Stimulated activated effector memory CD8-positive, alpha-beta T cell treated with anti-CD3 and anti-CD28 coated beads, Interleukin-12 subunit alpha, Interleukin-12 subunit beta, amount 100 ng/mL, for 72 hours (primary cell): ENCODE data around the gene TMEM178B.
"Not testable (repeated sequence)": the region's sequence is repeated elsewhere in the genome, so short reads cannot be mapped to it uniquely, and the experiment has no call there.

Experiments
- ATAC-seq: fragments of 150-1000 bp; cut with Tn5 transposase; 2 replicates; pipeline ENCODE4 v1.10.0; 2021
- DNase-seq, 2 donors: peaks; one replicate each; pipeline ENCODE4 v3.0.0; 2021 to 2022; ENCODE audit warnings: low spot score in 2 of 2
- H3K27ac Mint-ChIP-seq: one replicate; pipeline ENCODE4 v1.8.0; 2022; ENCODE audit warnings: mild to moderate bottlenecking, mixed read lengths
- H3K36me3 Mint-ChIP-seq: one replicate; pipeline ENCODE4 v1.8.0; 2022; ENCODE audit warnings: mild to moderate bottlenecking, mixed read lengths
- H3K4me1 Mint-ChIP-seq: one replicate; pipeline ENCODE4 v1.8.0; 2022; ENCODE audit warnings: mixed read lengths
- H3K4me3 Mint-ChIP-seq: one replicate; pipeline ENCODE4 v1.8.0; 2022; ENCODE audit warnings: mild to moderate bottlenecking, mixed read lengths
- H3K9me3 Mint-ChIP-seq: one replicate; pipeline ENCODE4 v1.8.0; 2022; ENCODE audit warnings: mixed read lengths

TMEM178B gene

GRCh38 chr7:141147482-141147881, 73.6 kb downstream of the TMEM178B start:
- H3K4me1 Mint-ChIP-seq: no peaks in the 10 kb centered on the region
- no peaks in the 10 kb centered on the region for H3K9me3 Mint-ChIP-seq
- H3K27ac Mint-ChIP-seq: no peak overlapping the region
- H3K36me3 Mint-ChIP-seq: no peaks in the 10 kb centered on the region
- no peak overlapping the region for H3K4me3 Mint-ChIP-seq
- DNase-seq (no peak), ATAC-seq (no peak)

- H3K27ac Mint-ChIP-seq: no peak overlapping the region
- H3K9me3 Mint-ChIP-seq: no peaks in the 10 kb centered on the region
- ATAC-seq: no peak
- no peaks in the 10 kb centered on the region for H3K36me3 Mint-ChIP-seq
- H3K4me3 Mint-ChIP-seq: no peak overlapping the region
- H3K4me1 Mint-ChIP-seq: no peaks in the 10 kb centered on the region
- no peak for DNase-seq
Observed at GRCh38 chr7:141150465-141150864, 76.6 kb downstream of the TMEM178B start.

DNA sequence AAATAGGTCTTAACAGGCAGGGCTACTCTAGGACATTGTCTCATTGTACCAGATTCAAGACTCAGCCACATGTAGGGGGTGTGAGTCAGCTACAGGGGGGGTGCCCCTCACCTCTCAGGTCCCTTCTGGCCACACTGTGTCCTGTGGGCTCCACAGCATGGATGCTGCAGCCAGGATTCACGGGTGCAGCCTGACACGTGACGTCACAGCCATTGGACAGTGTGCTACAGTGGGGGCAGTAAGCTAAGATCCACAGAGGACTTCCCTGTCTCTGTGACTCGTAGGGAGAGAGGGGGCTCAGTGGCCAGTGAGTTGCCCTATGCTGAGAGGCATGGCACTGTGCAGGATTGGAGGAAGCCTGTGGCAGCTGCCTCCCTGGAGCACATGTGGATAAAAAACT, 77.9 kb downstream of the TMEM178B start:
- Mint-ChIP-seq H3K4me3 (no peak overlapping the region), H3K9me3 (no peaks in the 10 kb centered on the region), H3K4me1 (no peaks in the 10 kb centered on the region), H3K36me3 (no peaks in the 10 kb centered on the region), H3K27ac (no peak overlapping the region)
- ATAC-seq (peak; percentile 14), DNase-seq (no peak)

DNA sequence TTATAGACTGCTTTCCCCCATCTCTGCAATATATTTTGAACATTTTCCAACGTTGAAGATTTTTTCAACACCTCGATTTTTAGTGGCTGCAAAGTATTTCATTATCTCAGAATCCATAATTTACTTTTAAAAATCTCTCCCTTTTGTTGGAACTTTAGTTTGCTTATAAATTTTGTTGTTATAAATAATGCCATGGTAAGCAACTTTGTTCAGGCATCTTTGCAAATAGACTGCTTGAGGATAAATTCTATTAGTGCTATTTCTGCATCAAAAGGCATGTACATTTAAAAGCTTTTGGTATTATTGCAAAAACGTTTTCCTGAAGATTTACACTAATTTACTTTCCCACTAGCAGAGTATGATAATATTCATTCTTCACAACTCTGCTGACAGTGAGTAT, 79.4 kb downstream of the TMEM178B start:
- H3K27ac Mint-ChIP-seq: no peak overlapping the region

DNA sequence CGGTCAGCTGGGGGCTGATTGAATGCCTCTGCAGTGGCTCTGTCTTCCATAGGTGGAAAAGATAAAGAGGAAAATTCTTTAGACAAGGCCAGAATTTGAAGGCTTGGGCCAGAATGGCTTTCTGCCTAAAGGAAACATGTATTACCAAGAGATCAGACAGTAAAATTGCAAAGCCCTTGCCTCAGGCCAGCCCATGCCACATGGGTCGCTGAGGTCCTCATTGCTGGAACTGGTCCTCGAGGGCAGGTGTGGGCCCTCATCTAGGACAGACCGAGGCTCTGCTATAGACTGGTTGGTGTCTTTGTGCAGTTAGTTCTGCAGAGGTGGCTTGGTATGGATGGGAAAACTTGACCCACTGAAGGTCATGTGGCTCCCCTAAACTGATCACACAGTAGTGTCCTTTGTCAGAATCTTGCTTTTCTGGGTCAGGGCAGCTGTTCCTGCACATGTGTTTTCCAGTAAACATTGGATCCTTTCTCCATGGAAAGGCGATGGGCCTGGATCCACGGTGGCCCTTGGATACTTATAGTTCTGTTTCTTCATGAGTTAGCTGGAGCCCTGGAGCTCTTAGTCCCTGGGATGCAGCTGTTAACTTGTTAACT, 80.4 kb downstream of the TMEM178B start:
- H3K27ac Mint-ChIP-seq: no peak overlapping the region
- H3K4me1 Mint-ChIP-seq: peaks cover 17% of the 10 kb centered on the region
- H3K4me3 Mint-ChIP-seq: no peak overlapping the region
- no peak for DNase-seq
- H3K9me3 Mint-ChIP-seq: no peaks in the 10 kb centered on the region
- ATAC-seq: no peak
- H3K36me3 Mint-ChIP-seq: no peaks in the 10 kb centered on the region

More for the DNA sequence above, 79.4 kb downstream of the TMEM178B start:
- DNase-seq: no peak
- H3K36me3 Mint-ChIP-seq: no peaks in the 10 kb centered on the region
- peaks cover 11% of the 10 kb centered on the region for H3K4me1 Mint-ChIP-seq
- no peak overlapping the region for H3K4me3 Mint-ChIP-seq
- H3K9me3 Mint-ChIP-seq: no peaks in the 10 kb centered on the region
- ATAC-seq: no peak

DNA sequence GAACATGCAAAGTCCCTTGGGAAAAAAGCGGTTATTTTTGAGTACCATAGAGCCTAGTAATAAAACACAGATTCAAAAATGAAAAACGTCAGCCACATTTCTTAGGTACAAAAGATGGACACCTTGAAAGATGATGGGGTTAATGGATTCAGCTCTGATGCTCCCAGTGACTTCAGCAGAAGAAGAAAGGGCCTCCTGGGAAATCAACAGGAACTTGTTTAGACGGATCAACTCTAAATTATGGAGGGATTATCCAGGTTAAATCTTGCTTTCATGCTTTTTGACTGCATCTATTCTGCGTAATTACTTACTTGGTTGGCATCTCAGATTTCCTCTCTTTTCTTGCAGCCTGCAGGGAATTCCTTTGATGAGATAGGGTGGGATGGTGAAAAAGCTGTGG, 82.5 kb downstream of the TMEM178B start:
- Mint-ChIP-seq H3K36me3 (no peaks in the 10 kb centered on the region), H3K4me1 (peaks cover 17% of the 10 kb centered on the region), H3K27ac (no peak overlapping the region), H3K9me3 (no peaks in the 10 kb centered on the region), H3K4me3 (no peak overlapping the region)
- ATAC-seq (no peak), DNase-seq (no peak)

- H3K36me3 Mint-ChIP-seq: no peaks in the 10 kb centered on the region
- H3K4me3 Mint-ChIP-seq: no peak overlapping the region
- no peak overlapping the region for H3K27ac Mint-ChIP-seq
- DNase-seq (no peak), ATAC-seq (no peak)
- peaks cover 17% of the 10 kb centered on the region for H3K4me1 Mint-ChIP-seq
- no peaks in the 10 kb centered on the region for H3K9me3 Mint-ChIP-seq
Observed at GRCh38 chr7:141157138-141157765, 83.4 kb downstream of the TMEM178B start.

DNA sequence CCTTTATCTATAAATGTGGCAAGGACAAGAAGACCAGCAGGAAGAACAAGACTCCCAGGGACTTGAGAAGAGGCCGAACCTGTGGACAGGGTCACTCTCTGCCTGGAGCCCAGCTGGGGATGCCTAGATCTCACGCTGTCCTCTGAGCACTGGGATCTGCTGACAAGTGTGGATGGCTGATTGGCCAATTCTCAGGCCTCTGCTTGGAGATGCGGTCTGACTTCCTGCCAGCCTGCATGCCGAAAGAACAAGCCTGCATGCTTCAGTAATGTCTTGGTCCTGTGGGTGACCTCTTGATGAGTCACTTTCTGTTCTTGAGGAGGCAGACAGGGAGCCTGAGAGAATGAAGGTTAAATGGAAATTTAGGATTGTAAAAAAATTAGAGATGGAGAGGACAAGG, 84.7 kb downstream of the TMEM178B start:
- H3K4me1 Mint-ChIP-seq: peaks cover 17% of the 10 kb centered on the region
- DNase-seq (no peak), ATAC-seq (peak; percentile 48)
- H3K27ac Mint-ChIP-seq: no peak overlapping the region
- H3K9me3 Mint-ChIP-seq: no peaks in the 10 kb centered on the region
- H3K4me3 Mint-ChIP-seq: no peak overlapping the region
- H3K36me3 Mint-ChIP-seq: no peaks in the 10 kb centered on the region

DNA sequence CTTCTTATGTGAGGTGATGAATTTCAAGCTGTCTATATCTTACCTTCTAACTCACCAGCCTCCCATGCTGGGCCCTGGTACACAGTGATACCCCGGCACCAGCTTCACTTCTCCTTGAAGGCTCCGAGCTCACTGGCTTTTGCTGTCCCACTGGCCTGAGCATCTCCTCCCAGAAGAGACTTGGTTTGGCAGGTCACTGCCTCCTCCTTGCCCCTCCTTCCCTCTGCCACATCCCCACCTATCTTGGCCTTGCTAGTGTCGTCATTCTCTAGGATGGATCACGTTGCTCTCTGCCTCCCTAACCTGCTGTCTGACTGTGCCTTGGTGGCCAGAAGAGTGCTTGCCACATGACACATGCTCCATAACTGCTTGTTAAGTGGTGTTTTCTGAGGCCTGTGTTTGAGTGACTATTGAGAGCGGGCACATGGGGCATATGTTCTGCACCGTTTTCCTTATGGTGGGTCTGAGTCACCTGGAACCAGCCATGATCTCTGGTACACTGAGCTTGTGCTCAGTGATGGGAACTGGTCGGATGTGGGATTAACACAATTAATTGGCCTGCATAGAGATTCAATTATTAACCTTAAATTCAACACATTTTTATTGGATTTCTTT, 86.5 kb downstream of the TMEM178B start:
- H3K36me3 Mint-ChIP-seq: no peaks in the 10 kb centered on the region
- no peak for ATAC-seq

DNA sequence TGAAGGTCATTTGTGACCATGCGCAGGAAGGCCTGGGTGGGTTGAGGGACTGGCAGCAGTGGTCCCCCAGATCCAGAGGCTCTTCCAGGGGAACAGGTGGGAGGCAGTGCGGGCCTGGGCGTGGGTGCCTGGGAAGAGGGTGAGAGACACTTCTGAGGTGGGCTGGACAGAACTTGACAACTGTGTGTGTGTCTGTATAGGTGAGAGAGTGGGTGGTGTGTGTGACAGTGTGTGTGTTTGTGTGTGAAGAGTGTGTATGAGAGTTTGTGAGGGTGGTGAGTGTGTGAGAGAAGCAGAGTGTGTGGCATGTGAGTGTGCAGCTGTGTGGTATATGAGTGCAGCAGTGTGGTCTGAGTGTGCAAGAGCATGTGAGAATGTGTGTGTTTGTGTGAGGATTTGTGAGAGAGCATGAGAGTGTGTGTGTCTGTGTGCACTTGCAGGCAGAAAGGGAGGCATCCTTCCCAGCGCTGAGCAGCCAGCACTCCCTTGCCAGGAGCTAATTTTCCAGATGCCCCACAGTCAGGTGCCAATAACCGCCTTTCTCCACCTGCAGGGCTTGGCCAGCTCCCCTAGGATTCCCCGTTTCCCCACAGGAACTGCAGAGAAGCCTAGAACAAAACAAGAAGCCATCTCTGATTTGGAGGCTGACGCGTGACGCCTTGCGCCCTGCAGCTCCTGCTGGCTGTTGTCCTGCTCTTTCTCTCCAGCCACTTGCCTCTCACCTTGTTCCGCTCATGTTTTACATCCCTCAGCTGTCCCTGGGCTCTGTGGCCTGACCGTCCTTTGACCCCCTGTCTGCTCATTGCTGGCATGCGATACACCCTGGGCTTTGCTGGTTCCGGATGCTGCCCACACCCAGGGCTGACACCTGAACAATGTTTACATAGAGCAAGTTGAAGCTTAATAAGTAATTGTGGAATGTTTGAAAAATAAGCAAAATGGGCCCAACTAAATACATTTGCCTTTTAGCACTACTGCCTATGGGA, 88.0 kb downstream of the TMEM178B start:
- no peak overlapping the region for H3K4me3 Mint-ChIP-seq
- ATAC-seq (no peak), DNase-seq (no peak)
- peaks cover 17% of the 10 kb centered on the region for H3K4me1 Mint-ChIP-seq
- H3K36me3 Mint-ChIP-seq: no peaks in the 10 kb centered on the region
- no peak overlapping the region for H3K27ac Mint-ChIP-seq
- no peaks in the 10 kb centered on the region for H3K9me3 Mint-ChIP-seq

More for the DNA sequence above, 86.5 kb downstream of the TMEM178B start:
- H3K9me3 Mint-ChIP-seq: no peaks in the 10 kb centered on the region
- H3K4me1 Mint-ChIP-seq: peaks cover 17% of the 10 kb centered on the region
- no peak overlapping the region for H3K4me3 Mint-ChIP-seq
- no peak for DNase-seq
- no peak overlapping the region for H3K27ac Mint-ChIP-seq

DNA sequence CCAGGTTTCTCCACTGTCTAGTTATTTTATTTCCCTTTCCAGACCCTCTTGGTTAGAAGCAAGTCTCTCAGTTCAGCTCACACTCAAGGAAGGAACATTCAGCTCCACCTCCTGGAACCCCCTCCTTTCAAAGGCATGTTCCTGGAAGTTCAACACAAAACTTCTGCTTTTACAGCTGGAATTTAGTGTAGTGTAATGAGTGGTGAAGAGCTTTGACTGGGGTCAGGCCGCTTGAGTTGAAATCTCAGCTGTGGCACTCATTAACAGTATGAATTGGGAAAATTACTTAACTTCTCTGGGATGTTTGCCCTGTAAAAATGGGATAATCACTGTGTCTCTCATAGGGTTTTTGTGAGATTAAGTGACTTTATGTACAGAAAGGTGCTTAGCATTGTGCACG, 91.7 kb downstream of the TMEM178B start:
- no peak for DNase-seq
- Mint-ChIP-seq H3K9me3 (no peaks in the 10 kb centered on the region), H3K27ac (no peak overlapping the region), H3K4me3 (no peak overlapping the region), H3K36me3 (no peaks in the 10 kb centered on the region), H3K4me1 (no peaks in the 10 kb centered on the region)
- ATAC-seq: no peak

DNA sequence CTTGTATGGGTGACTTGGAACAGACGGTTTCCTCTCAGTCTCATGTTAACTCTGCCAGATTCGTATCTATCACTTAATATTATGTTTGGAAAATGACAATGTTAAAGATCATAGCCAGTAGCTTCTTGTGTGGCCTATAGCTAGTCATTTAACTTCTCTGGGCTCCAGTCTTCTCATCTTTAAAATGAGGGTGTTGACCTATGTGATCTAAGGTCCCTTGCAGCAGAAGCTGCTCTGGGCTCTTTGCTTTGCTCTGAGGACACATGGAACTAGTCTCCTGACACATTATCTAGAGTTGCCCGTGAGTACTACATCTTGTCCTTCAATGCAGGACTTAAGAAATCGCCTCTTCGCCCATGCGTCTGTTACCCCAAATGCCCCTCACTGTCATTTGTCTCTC, 93.1 kb downstream of the TMEM178B start:
- H3K27ac Mint-ChIP-seq: no peak overlapping the region
- H3K4me3 Mint-ChIP-seq: no peak overlapping the region
- H3K4me1 Mint-ChIP-seq: no peaks in the 10 kb centered on the region
- ATAC-seq: no peak
- DNase-seq: no peak
- no peaks in the 10 kb centered on the region for H3K36me3 Mint-ChIP-seq
- no peaks in the 10 kb centered on the region for H3K9me3 Mint-ChIP-seq

GRCh38 chr7:141167381-141167964, 93.6 kb downstream of the TMEM178B start:
- Mint-ChIP-seq H3K36me3 (no peaks in the 10 kb centered on the region), H3K27ac (no peak overlapping the region), H3K4me1 (no peaks in the 10 kb centered on the region), H3K4me3 (no peak overlapping the region), H3K9me3 (no peaks in the 10 kb centered on the region)
- ATAC-seq: no peak
- no peak for DNase-seq

DNA sequence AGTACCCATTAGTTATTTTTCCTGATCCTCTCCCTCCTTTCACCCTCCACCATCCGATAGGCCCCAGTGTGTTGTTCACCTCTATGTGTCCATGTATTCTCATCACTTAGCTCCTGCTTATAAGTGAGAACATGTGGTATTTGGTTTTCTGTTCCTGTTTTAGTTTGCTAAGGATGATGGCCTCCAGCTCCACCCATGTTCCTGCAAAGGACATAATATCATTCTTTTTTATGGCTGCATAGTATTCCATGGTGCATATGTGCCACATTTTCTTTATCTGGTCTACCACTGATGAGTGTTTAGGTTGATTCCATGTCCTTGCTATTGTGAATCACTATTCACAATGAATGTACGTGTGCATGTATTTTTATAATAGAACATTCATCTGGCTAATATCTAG, 95.3 kb downstream of the TMEM178B start:
- not testable (repeated sequence) for H3K9me3 Mint-ChIP-seq, H3K4me1 Mint-ChIP-seq, H3K36me3 Mint-ChIP-seq, DNase-seq, H3K4me3 Mint-ChIP-seq, H3K27ac Mint-ChIP-seq, ATAC-seq

DNA sequence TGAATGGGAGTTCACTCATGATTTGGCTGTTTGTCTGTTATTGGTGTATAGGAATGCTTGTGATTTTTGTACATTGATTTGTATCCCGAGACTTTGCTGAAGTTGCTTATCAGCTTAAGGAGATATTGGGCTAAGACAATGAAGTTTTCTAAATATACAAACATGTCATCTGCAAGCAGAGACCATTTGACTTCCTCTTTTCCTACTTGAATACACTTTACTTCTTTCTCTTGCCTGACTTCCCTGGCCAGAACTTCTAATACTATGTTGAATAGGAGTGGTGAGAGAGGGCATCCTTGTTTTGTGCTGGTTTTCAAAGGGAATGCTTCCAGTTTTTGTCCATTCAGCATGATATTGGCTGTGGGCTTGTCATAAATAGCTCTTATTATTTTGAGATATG, 101.9 kb downstream of the TMEM178B start:
- not testable (repeated sequence) for H3K27ac Mint-ChIP-seq, ATAC-seq, DNase-seq, H3K36me3 Mint-ChIP-seq, H3K4me3 Mint-ChIP-seq, H3K9me3 Mint-ChIP-seq
- H3K4me1 Mint-ChIP-seq: peaks cover 15% of the 10 kb centered on the region
